ENCODE data around the gene WASHC3.

DNA sequence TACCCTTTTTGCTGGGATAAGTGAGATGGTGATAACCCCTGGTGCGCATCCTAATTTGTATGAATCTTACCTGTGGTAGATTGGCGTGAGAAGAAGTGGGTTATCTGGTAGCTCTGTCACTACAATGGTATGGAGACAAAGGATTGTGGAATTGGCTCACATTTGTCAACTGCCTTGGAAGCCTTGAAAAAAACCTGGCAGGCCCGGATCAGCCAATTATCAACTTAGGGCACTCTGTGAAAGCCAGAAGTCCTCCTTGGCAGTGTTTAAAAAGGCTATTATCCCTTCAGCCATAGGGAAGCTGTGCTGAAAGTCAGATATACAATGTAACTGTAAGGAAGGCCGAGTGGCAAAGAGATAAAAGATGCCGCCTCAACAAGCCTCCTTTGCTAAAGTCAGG is 56.5 kb downstream of the WASHC3 start:
- TF ChIP-seq ARNTL (CRISPR knock-in tag; IDR thresholded peaks at IDR 0.05; ENCODE audit: borderline replicate concordance, low read depth), result no peak
- TF ChIP-seq CSDC2 (CRISPR knock-in tag; IDR thresholded peaks at IDR 0.05), result no peak
- TF ChIP-seq, protein P1, sequence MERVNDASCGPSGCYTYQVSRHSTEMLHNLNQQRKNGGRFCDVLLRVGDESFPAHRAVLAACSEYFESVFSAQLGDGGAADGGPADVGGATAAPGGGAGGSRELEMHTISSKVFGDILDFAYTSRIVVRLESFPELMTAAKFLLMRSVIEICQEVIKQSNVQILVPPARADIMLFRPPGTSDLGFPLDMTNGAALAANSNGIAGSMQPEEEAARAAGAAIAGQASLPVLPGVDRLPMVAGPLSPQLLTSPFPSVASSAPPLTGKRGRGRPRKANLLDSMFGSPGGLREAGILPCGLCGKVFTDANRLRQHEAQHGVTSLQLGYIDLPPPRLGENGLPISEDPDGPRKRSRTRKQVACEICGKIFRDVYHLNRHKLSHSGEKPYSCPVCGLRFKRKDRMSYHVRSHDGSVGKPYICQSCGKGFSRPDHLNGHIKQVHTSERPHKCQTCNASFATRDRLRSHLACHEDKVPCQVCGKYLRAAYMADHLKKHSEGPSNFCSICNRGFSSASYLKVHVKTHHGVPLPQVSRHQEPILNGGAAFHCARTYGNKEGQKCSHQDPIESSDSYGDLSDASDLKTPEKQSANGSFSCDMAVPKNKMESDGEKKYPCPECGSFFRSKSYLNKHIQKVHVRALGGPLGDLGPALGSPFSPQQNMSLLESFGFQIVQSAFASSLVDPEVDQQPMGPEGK (CRISPR knock-in tag; IDR thresholded peaks at IDR 0.05; ENCODE audit: borderline replicate concordance), result no peak
- no peak for TF ChIP-seq PPARA (CRISPR knock-in tag; IDR thresholded peaks at IDR 0.05; ENCODE audit: borderline replicate concordance)
- no peak for TF ChIP-seq RARB (CRISPR knock-in tag; IDR thresholded peaks at IDR 0.05)
- TF ChIP-seq ZFP3 (CRISPR knock-in tag; IDR thresholded peaks at IDR 0.05), result no peak
- TF ChIP-seq ZFP30 (CRISPR knock-in tag; IDR thresholded peaks at IDR 0.05), result no peak
- TF ChIP-seq TCF4 (CRISPR knock-in tag; IDR thresholded peaks at IDR 0.05; ENCODE audit: borderline replicate concordance), result no peak
- TF ChIP-seq ESRRG (CRISPR knock-in tag; IDR thresholded peaks at IDR 0.05), result no peak
- TF ChIP-seq, protein P2, sequence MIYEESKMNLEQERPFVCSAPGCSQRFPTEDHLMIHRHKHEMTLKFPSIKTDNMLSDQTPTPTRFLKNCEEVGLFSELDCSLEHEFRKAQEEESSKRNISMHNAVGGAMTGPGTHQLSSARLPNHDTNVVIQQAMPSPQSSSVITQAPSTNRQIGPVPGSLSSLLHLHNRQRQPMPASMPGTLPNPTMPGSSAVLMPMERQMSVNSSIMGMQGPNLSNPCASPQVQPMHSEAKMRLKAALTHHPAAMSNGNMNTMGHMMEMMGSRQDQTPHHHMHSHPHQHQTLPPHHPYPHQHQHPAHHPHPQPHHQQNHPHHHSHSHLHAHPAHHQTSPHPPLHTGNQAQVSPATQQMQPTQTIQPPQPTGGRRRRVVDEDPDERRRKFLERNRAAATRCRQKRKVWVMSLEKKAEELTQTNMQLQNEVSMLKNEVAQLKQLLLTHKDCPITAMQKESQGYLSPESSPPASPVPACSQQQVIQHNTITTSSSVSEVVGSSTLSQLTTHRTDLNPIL (CRISPR knock-in tag; IDR thresholded peaks at IDR 0.05; ENCODE audit: low read depth), result no peak
